ENCODE data around the gene FBXW11.

GRCh38 chr5:171956887-171957495, 49.4 kb downstream of the FBXW11 start:
- TF ChIP-seq EZH2 (IDR thresholded peaks at IDR 0.05), result no peak
- no peak for TF ChIP-seq CTCF (IDR thresholded peaks at IDR 0.05 in 2 of 3, conservative IDR thresholded peaks at IDR 0.05 in 1 of 3; ENCODE audit: borderline replicate concordance in 1 of 3, insufficient read depth in 1 of 3, low read depth in 2 of 3, low read length in 2 of 3)
- no peak for TF ChIP-seq MAX (IDR thresholded peaks at IDR 0.05)
- TF ChIP-seq JUND (IDR thresholded peaks at IDR 0.05), result no peak
- no peak for TF ChIP-seq RAD21 (IDR thresholded peaks at IDR 0.05; ENCODE audit: low read depth)
- no peak for TF ChIP-seq POLR2AphosphoS5 (IDR thresholded peaks at IDR 0.05; ENCODE audit: low read depth, low read length)
- TF ChIP-seq EZH2phosphoT487 (IDR thresholded peaks at IDR 0.05; ENCODE audit: borderline replicate concordance), result no peak
- TF ChIP-seq EGR1 (IDR thresholded peaks at IDR 0.05; ENCODE audit: low read depth), result no peak
- TF ChIP-seq POLR2A (IDR thresholded peaks at IDR 0.05; ENCODE audit: borderline replicate concordance, extremely low read depth, insufficient read depth, insufficient read length), result no peak
- TF ChIP-seq ZNF274 (IDR thresholded peaks at IDR 0.05; ENCODE audit: low read depth, low read length), result no peak
